Astrocyte (in vitro differentiated cells and primary cell): ENCODE results near the gene TGM2. TPM values are rescaled to one million over a fixed set of nuclear protein-coding genes. Genes with fewer than 3 reads are reported as not detected.

ENCODE experiments used
- DNase-seq: peaks from one replicate; pipeline ENCODE4 v3.0.0-alpha.2; 2010; ENCODE audit warnings: low read depth
- FAIRE-seq: peaks from 2 replicates; lab custom pipeline; 2011; peaks lifted over from hg19 to GRCh38; lab: Jason Lieb, UNC
- H2AFZ ChIP-seq: 2 replicates; pipeline ENCODE4 v1.6.0; 2012; ENCODE audit warnings: low read depth, low read length, inconsistent platforms
- H3K27ac ChIP-seq: 2 replicates; pipeline ENCODE4 v1.5.1; 2011; ENCODE audit warnings: low read depth, low read length, inconsistent platforms
- H3K27me3 ChIP-seq: 2 replicates; pipeline ENCODE4 v1.6.0; 2011; ENCODE audit warnings: low read length, inconsistent platforms; ENCODE audit not compliant: insufficient read depth
- H3K36me3 ChIP-seq: 2 replicates; pipeline ENCODE4 v1.5.1; 2011; ENCODE audit warnings: low read length, inconsistent platforms; ENCODE audit not compliant: insufficient read depth
- H3K4me1 ChIP-seq: 2 replicates; pipeline ENCODE4 v1.5.1; 2011; ENCODE audit warnings: low read length, inconsistent platforms; ENCODE audit not compliant: insufficient read depth
- H3K4me2 ChIP-seq: 2 replicates; pipeline ENCODE4 v1.6.0; 2012; ENCODE audit warnings: low read length, inconsistent platforms
- H3K4me3 ChIP-seq: 2 replicates; pipeline ENCODE4 v1.5.1; 2011; ENCODE audit warnings: low read depth, mild to moderate bottlenecking, low read length, inconsistent platforms; ENCODE audit not compliant: insufficient read depth
- H3K79me2 ChIP-seq: 2 replicates; pipeline ENCODE4 v1.6.0; 2012; ENCODE audit warnings: mild to moderate bottlenecking, low read length, inconsistent platforms; ENCODE audit not compliant: insufficient read depth
- H3K9ac ChIP-seq: 2 replicates; pipeline ENCODE4 v1.6.0; 2012; ENCODE audit warnings: mild to moderate bottlenecking, low read length, inconsistent platforms
- H3K9me3 ChIP-seq: 2 replicates; pipeline ENCODE4 v1.5.1; 2012; ENCODE audit warnings: low read depth, mild to moderate bottlenecking, low read length, inconsistent platforms; ENCODE audit not compliant: insufficient read depth
- H4K20me1 ChIP-seq: 2 replicates; pipeline ENCODE4 v1.6.0; 2012; ENCODE audit warnings: low read length, inconsistent platforms; ENCODE audit not compliant: insufficient read depth
- H3K27ac Mint-ChIP-seq: one replicate; pipeline ENCODE4 v1.8.0; 2021; ENCODE audit warnings: mild to moderate bottlenecking, mixed read lengths; ENCODE audit not compliant: unreplicated experiment
- H3K27me3 Mint-ChIP-seq: one replicate; pipeline ENCODE4 v1.8.0; 2021; ENCODE audit warnings: low read depth, mixed read lengths; ENCODE audit not compliant: unreplicated experiment
- H3K36me3 Mint-ChIP-seq: one replicate; pipeline ENCODE4 v1.8.0; 2021; ENCODE audit warnings: low read depth, mixed read lengths; ENCODE audit not compliant: unreplicated experiment
- H3K4me1 Mint-ChIP-seq: one replicate; pipeline ENCODE4 v1.8.0; 2021; ENCODE audit warnings: low read depth, mixed read lengths; ENCODE audit not compliant: unreplicated experiment
- H3K4me3 Mint-ChIP-seq: one replicate; pipeline ENCODE4 v1.8.0; 2021; ENCODE audit warnings: mild to moderate bottlenecking, moderate library complexity, mixed read lengths; ENCODE audit not compliant: unreplicated experiment
- H3K9me3 Mint-ChIP-seq: one replicate; pipeline ENCODE4 v1.8.0; 2021; ENCODE audit warnings: mild to moderate bottlenecking, mixed read lengths; ENCODE audit not compliant: unreplicated experiment
- CTCF ChIP-seq: IDR thresholded peaks from 2 replicates; pipeline ENCODE4 v1.5.1; 2011; ENCODE audit warnings: low read depth, mild to moderate bottlenecking, inconsistent platforms, low read length, moderate library complexity; ENCODE audit not compliant: insufficient read depth
- EZH2 ChIP-seq: IDR thresholded peaks from 2 replicates; pipeline ENCODE4 v1.6.1; 2012; ENCODE audit warnings: mild to moderate bottlenecking, low read length, inconsistent platforms; ENCODE audit not compliant: insufficient read depth
- total RNA-seq: library from RNA; stranded (reverse); gene quantifications from 2 replicates; pipeline ENCODE4 v1.2.1, GENCODE V29; 2021

Gene TGM2
- total RNA-seq, 1 donor from 2014 or later = 98.9 TPM

DNA sequence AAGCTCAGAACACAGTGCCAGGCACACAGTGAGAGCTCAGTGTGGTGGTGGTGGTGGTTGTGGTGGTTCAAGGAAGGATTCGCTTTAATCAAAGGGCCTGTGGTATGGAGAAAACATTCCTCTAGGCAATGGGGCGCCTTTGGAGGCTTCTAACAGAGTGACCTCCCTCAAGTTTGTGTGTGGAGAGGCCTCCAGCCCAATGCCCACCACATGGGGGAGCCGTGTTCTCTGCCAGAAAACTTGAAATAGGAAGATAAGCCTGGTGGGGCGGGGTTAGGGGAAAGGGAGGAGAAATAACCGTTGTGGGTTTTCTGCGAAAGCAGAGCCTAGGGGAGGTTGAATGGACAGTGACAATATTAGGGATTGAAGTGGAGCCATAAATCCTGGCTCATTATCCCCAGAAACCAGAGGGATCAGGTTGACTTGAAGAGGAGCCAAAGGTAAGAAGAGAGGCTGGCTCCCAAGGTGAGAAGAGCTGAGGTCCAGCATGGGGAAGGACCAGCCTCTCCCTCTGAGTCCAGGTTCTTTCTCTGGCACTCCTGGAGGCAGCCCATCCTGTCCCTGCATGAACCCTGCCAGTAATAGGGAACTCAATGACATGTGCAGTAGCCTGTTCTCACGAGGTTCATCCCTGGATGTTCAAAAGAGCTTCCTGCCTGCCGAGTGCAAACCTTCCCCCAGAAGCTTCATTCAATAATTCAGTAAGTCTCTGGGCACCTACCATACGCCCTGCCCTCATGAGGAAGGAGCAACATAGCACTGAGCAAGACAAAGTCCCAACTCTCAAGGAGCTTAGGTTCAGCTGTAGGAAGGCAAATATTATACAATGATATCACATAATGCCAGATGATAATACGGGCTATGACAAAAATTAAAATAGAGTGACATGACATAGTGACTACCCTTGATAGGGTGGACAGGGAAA is 51.4 kb downstream of the TGM2 start:
- Histone ChIP-seq H3K36me3 (no peaks in the 10 kb centered on the region), H3K4me2 (peak overlapping the region; percentile 1), H3K9ac (no peak overlapping the region), H4K20me1 (no peaks in the 10 kb centered on the region), H3K4me1 (peaks cover 32% of the 10 kb centered on the region), H3K9me3 (no peaks in the 10 kb centered on the region), H3K27me3 (no peaks in the 10 kb centered on the region), H2AFZ (no peak overlapping the region), H3K27ac (no peak overlapping the region), H3K4me3 (no peak overlapping the region), H3K79me2 (no peaks in the 10 kb centered on the region)
- FAIRE-seq = no peak
- peak overlapping the region; percentile 55 for H3K27ac Mint-ChIP-seq
- no peaks in the 10 kb centered on the region for H3K9me3 Mint-ChIP-seq
- H3K4me1 Mint-ChIP-seq = peaks cover 49% of the 10 kb centered on the region
- H3K27me3 Mint-ChIP-seq = no peaks in the 10 kb centered on the region
- no peaks in the 10 kb centered on the region for H3K36me3 Mint-ChIP-seq
- no peak for DNase-seq
- TF ChIP-seq EZH2 (no peak), CTCF (peak; percentile 21)
- H3K4me3 Mint-ChIP-seq = no peak overlapping the region

DNA sequence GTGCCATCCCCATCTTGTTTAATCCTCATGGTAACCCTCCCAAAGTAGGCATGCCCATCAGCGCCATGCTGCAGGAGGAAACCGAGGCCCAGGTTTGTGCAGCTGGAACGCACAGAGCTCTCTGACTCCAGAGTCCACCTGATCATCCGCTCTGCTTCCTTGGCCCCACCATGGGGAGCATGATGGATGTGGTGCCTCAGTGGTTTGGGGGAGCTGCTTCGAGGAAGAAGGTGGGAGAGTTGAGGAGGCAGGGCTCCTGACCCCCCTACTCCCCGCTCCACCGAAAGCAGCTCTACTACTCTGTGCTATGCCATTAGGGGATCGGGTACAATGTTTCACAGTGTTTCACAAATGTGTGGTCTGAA is 52.2 kb downstream of the TGM2 start:
- FAIRE-seq = no peak

More for the DNA sequence above, 52.2 kb downstream of the TGM2 start:
- Histone ChIP-seq H3K9ac (no peak overlapping the region), H4K20me1 (no peaks in the 10 kb centered on the region), H3K4me1 (peaks cover 32% of the 10 kb centered on the region), H3K4me2 (no peak overlapping the region), H2AFZ (no peak overlapping the region), H3K4me3 (no peak overlapping the region), H3K9me3 (no peaks in the 10 kb centered on the region), H3K79me2 (no peaks in the 10 kb centered on the region), H3K27me3 (no peaks in the 10 kb centered on the region), H3K27ac (no peak overlapping the region), H3K36me3 (no peaks in the 10 kb centered on the region)
- Mint-ChIP-seq H3K4me3 (no peak overlapping the region), H3K27me3 (no peaks in the 10 kb centered on the region), H3K36me3 (no peaks in the 10 kb centered on the region), H3K4me1 (peaks cover 46% of the 10 kb centered on the region), H3K9me3 (no peaks in the 10 kb centered on the region), H3K27ac (no peak overlapping the region)
- DNase-seq = no peak
- TF ChIP-seq CTCF = no peak
- TF ChIP-seq EZH2 = no peak
